Right renal cortex interstitium (tissue), 3 donors: ENCODE measurements around the gene INPP5D. TPM values are rescaled to one million over a fixed set of nuclear protein-coding genes. Genes with fewer than 3 reads are reported as not detected.
"Not testable (repeated sequence)": the region's sequence is repeated elsewhere in the genome, so short reads cannot be mapped to it uniquely, and the experiment has no call there.

ENCODE experiments used
- DNase-seq, 3 donors: peaks; one replicate each; pipeline ENCODE4 v3.0.0-alpha.2; 2013; ENCODE audit warnings: low read depth in 3 of 3, low spot score in 2 of 3
- polyA plus RNA-seq, 3 donors: library from polyadenylated mRNA; unstranded; fragments of 120-200 nt; gene quantifications; one replicate each; pipeline ENCODE4 v1.2.1, GENCODE V29; 2013; ENCODE audit not compliant: insufficient read length in 3 of 3

INPP5D gene
- polyA plus RNA-seq, 3 donors: 6.2 to 6.7 (median 6.5) TPM

- no peak for DNase-seq
Measured at GRCh38 chr2:233112776-233113452, 52.8 kb downstream of the INPP5D start.

- DNase-seq: no peak
Measured at GRCh38 chr2:233114421-233114861, 54.3 kb downstream of the INPP5D start.

GRCh38 chr2:233115121-233115520 lies 55.0 kb downstream of the INPP5D start:
- no peak for DNase-seq

- no peak for DNase-seq
Measured at GRCh38 chr2:233115741-233116140, 55.6 kb downstream of the INPP5D start.

GRCh38 chr2:233116946-233117345 lies 56.8 kb downstream of the INPP5D start:
- no peak for DNase-seq

- no peak for DNase-seq
Measured at GRCh38 chr2:233117351-233117750, 57.2 kb downstream of the INPP5D start.

- DNase-seq: no peak
Measured at GRCh38 chr2:233117811-233118647, 57.9 kb downstream of the INPP5D start.

- no peak for DNase-seq
Measured at GRCh38 chr2:233118648-233119000, 58.5 kb downstream of the INPP5D start.

GRCh38 chr2:233119123-233119522 lies 59.0 kb downstream of the INPP5D start:
- DNase-seq: no peak

GRCh38 chr2:233119806-233120205 lies 59.7 kb downstream of the INPP5D start:
- no peak for DNase-seq

- no peak for DNase-seq
Measured at GRCh38 chr2:233120459-233120858, 60.3 kb downstream of the INPP5D start.

- DNase-seq: no peak
Measured at GRCh38 chr2:233121856-233122255, 61.7 kb downstream of the INPP5D start.

GRCh38 chr2:233122541-233122940 lies 62.4 kb downstream of the INPP5D start:
- DNase-seq: no peak

- DNase-seq: not testable (repeated sequence)
Measured at GRCh38 chr2:233123576-233123975, 63.4 kb downstream of the INPP5D start.

GRCh38 chr2:233124421-233125080 lies 64.4 kb downstream of the INPP5D start:
- no peak for DNase-seq

- DNase-seq: no peak
Measured at GRCh38 chr2:233125455-233126065, 65.4 kb downstream of the INPP5D start.

- DNase-seq: no peak
Measured at GRCh38 chr2:233129351-233129978, 69.3 kb downstream of the INPP5D start.

GRCh38 chr2:233130024-233130423 lies 69.9 kb downstream of the INPP5D start:
- no peak for DNase-seq

- no peak for DNase-seq
Measured at GRCh38 chr2:233130481-233131020, 70.4 kb downstream of the INPP5D start.

- DNase-seq: no peak
Measured at GRCh38 chr2:233131936-233132720, 72.0 kb downstream of the INPP5D start.
